HG03039 (cell line): ENCODE data around the gene MT1G.
"Not testable (repeated sequence)": the region's sequence is repeated elsewhere in the genome, so short reads cannot be mapped to it uniquely, and the experiment has no call there.

Source experiments
- ATAC-seq: cut with Tn5 transposase; IDR thresholded peaks from one replicate; pipeline ENCODE4 v1.9.1; 2021; ENCODE audit warnings: mild to moderate bottlenecking, moderate library complexity; ENCODE audit not compliant: unreplicated experiment

The MT1G gene

DNA sequence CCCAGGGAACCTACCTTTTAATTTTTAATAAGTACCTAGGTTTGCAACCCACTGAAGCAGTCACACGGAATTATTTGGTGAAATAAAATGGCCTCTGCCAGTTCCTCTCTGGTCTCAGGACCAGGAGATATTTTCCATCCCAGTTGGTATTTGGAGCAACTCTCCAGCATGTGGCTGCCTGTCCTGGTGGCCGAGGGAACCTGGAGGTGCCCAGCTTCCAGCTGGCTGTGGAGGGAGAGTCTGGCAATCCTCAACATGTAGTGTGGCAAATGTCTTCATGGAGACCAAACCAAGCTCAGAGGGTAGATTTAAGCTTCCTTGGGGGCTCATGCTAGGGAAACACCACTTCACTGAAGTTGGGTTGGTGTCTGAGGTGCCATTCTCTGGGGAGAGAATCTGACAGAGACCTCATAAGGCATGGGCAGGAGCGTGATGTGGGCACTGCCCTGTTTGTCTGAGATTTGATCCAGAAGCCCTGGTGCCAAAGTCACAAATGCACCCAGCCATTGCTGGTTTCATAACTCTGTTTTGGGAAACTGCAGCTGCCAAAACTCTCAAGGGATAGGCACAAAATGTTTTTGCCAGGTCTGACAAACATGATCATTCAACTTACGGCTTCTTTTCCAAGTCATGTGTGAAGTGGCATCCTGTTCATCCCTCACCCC is 17.2 kb upstream of the MT1G start:
- ATAC-seq: no peak

DNA sequence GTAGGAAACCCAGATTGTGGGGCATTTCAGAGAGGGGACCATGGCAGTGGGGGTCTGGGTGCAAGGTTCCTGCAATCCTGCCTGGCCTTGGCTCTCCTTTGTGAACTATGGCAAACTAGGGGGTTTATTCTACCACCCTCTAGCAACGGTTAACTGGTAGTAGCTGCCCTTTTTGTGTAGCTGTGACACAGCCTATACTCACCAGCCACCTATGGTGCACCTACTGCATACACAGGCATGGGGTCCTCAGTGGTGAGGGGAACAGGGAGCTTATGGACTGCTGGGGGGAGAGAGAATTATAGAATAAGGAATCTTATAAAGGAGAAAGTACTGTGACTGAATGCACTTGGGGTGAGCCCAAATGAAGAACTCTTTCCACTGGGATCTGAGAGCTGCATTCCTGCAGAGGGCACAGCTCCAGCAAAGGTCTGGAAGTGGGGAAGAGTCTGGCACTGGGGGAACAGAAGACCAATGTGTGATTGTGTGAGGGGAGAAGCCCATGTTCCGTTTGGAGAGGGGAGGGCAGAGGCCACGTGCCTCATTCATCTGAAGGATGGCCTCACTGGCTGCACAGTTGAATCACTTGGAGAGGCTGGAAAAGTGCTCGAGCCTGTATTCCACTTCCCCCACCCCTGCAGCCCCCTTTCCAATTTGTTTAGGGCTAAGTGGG is 16.5 kb upstream of the MT1G start:
- ATAC-seq: no peak

DNA sequence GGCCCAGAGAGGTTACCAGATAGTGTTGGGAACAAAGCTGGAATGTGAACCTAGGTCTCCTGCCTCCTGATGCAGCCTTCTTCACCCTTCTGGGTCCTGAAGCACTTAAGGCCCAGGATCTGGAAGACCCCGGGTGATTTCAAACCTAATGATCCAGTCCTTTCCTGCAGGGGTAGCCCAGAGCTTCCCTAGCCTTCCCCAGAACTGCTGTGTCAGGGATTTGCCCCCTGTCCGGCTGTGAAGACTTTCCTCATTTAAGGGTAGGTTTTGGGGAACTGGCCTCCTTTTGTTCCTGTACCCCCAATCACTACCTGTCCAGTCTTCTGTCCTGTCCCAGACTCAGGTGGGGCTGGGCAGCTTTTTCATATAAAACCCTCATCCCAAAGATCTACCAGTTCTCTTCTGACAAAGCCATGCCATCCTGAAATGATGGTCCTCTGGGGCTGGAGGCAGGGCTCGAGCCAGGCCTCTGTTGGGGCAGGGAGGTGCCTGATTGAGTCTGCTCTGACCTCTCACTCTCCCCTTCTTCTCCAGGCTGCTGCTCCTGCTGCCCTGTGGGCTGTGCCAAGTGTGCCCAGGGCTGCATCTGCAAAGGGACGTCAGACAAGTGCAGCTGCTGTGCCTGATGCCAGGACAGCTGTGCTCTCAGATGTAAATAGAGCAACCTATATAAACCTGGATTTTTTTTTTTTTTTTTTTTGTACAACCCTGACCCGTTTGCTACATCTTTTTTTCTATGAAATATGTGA is 15.7 kb upstream of the MT1G start:
- no peak for ATAC-seq

DNA sequence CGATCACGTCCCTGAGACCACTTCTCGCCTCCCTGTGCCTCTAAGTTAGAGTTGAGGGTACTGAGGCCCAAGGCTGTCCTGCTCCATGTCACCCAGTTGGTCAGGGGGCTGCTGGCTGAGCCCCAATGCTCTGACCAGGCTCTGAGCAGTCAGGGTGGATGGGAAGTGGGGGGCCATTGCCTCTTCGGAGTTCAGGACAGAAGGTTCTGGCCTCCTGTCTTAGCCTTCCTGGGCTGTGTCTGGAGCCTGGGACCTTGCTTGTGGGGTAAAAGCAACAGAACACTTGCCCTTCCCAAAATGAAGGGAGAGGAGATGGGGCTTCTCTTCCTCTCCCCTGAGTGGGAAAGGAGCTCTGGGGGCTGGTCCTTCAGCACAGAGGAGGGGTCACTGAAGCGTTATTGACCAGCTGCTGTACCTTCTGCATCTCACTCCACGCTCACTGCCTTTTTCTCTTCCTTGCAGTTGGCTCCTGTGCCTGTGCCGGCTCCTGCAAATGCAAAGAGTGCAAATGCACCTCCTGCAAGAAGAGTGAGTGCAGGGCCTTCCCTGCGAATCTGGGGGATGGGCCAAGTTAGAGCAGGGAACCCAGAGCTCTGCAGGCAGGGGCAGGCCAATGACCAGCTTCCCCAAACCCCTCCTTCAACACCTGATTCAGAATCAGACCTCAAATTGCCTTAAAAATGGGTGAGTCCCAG is 15.0 kb upstream of the MT1G start:
- ATAC-seq: no peak

DNA sequence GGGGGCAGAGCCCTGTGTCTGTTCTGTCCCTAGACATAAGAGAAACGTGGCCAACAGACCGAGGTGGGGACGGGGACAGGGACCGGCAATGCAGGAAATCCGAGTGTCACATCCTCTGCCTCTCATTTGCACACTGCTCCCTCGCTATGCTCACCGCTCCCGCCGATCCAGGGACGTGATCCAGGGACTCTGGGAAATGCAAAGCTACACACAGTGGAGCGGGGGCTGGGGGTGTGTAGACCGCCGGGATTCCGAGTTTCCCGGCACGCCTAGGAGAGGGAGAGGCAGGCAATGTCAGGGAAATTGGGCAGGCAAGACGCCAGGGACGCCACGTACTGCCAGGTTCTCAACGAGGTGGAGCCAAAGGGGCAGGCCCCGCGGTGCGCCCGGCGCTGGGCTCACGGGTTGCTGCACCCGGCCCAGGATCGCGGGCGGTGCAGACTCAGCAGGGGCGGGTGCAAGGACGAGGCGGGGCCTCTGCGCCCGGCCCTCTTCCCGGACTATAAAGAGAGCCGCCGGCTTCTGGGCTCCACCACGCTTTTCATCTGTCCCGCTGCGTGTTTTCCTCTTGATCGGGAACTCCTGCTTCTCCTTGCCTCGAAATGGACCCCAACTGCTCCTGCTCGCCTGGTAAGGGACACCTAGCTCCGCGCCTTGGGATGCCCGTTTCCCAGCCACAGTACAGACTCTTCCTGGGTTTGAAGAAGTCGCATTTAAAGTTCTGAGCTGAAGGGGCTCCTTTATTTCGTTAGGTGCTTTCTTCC is 14.3 kb upstream of the MT1G start, which contains the start of gene MT1X:
MT1X (plus strand) TSS at position 532 of the 764 bp plus-strand sequence; CDS start at position 603, 71 bp downstream.
- ATAC-seq: peak; percentile 96

DNA sequence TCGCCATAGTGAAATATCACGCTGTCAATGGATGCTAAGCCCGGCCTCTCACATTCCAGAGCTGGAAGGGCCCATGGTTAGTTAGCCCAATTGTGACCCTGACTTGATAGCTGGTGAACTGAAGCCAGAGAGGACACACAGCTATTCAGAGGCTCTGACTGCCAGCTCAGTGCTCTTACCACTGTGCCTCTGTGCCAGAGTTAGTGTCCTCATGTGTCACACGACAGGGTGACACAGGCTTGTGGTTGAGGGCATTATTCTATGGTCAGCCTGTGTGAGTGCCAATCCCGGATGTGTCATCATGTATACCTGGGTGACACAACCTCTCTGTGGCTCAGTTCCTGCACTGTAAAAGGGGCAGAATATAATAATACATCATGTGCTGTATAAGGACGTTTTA is 12.0 kb upstream of the MT1G start:
- ATAC-seq: no peak

DNA sequence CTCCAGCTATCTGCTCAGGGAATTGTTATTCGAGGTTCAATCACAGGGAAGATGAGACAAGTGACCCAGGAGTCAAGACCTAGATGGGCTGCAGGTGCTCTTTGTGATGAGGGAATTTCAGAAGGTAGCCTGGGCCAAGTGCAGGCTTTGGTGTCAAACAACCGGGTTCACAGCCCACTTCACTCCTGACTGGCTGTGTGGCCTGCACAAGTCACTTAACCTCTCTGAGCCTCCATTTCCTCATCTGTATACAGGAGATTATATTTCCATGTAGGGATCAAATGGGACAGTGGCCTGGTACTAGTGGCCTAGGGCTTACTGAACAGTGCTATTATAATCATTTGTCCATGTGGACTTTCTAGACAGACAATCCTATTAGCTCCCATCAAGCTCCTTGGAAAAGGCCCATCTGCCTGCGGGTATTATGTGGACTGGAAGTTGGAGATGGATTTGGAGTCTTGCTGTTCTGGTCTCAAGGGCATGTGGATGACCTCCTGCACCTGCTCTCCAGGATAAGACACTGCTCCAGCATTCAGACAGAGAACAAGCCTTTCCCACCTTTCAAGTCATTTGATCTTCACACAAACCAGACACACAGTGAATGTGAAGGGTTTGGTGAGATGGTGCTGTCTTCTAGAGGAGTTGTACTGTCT is 11.3 kb upstream of the MT1G start:
- no peak for ATAC-seq

DNA sequence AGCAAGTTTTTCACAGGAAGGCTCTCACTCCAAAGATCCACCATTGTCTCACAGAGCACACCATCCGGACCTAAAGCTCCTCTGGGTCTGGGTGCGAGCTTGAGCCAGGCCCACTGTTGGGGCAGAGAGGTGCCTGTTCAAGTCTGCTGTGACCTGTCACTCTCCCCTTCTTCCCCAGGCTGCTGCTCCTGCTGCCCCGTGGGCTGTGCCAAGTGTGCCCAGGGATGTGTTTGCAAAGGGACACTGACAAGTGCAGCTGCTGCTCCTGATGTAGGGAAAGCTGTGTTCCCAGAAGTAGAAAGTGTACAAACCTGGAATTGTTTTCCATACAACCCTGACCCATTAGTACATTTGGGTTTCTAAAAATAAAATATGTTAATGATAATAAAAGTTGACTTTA is 9.6 kb upstream of the MT1G start:
- no peak for ATAC-seq

DNA sequence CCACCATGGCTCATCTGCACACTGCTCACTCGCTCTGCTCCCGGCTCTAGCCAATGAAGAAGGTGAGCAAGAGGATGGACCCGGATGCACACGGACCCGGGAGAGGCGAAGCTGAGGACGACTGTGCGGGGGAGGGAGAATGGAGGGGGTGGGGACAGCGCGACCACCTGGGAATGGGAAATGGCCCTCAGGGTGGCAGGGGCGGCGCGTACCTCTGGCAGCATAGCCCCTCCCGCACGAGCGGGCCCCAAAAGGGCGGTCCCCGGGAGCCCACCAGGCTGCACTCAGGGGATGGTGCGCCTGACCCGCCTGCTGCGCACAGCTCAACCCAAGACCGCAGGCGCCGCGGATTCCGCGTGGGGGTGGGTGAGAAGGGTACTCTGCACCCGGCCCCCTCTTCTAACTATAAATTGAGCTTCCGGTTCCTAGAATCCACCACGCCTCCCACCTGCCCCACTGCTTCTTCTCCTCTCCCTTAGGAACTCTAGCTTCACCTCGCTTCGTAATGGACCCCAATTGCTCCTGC is 7.9 kb upstream of the MT1G start:
- no peak for ATAC-seq

DNA sequence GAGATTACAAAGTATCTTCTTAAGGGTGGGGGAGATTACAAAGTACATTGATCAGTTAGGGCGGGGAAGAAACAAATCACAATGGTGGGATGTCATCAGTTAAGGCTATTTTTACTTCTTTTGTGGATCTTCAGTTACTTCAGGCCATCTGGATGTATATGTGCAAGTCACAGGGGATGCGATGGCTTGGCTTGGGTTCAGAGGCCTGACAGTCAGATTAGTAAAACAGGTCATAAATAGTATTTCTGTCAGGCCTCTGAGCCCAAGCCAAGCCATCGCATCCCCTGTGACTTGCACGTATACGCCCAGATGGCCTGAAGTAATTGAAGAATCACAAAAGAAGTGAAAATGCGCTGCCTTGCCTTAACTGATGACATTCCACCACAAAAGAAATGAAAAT is 6.7 kb upstream of the MT1G start:
- not testable (repeated sequence) for ATAC-seq

DNA sequence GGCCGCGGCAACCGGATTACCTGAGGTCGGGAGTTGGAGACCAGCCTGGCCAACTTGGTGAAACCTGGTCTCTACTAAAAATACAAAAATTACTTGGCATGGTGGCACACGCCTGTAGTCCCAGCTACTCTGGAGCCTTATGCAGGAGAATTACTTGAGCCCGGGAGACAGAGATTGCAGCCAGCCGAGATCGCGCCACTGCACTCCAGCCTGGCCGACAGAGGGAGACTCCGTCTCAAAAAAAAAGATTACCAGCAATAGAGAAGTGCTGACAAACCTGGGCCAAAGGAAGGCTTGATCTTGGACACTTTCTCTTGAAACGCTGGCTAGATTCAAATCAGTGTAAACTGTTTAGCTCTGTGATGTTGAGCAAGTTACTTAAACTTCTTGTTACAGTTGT is 6.1 kb upstream of the MT1G start:
- no peak for ATAC-seq

DNA sequence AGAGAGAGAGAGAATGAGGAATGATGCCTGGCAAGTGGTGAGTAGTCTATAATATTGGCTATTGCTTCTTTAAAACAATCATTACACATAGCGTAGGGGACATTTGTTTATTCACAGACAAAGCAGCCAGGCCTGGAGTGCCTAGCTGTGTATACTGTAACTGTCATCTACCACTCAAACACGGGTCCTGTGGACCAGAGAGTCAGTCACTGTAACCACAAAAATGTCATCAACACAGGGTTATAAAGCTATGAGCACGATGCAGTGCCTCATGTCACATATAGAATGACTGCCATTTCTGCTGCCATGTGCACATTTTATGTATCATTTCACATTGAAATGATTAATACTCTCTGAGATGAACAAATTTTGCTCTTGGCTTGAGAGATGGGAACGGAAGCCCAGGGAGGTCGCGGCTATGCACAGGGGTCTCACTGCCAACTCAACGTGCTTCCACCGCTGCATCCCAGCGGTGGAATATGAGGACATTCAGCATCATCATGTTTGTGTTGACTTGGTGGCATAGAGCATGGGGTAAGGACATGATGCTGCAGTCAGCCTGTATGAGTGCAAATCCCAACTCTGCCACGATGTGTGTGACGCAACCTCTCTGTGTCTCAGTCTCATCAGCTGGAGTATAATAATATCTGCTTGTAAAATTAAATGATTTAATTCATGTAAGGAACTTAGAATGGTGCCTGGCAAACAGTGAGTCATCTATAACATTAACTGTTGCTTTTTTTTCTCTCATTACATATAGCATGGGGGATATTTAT is 5.1 kb upstream of the MT1G start:
- ATAC-seq: no peak

DNA sequence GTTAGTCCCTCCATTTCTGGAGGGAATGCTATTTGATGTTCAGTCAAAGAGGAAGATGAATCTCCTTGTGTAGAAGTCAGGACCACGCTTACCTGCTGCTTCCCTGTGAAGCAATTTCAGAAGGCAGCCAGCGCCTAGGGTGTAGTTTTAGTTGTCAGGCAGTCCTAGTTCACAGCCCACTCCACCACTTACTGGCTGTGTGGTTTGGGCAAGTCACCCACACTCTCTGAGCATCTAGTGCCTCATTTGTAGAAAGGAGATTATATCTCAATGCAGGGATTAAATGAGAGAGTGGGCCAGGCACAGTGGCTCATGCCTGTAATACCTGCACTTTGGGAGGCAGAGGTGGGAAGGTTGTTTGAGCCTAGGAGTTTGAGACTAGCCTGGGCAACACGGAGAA is 4.3 kb upstream of the MT1G start:
- not testable (repeated sequence) for ATAC-seq

DNA sequence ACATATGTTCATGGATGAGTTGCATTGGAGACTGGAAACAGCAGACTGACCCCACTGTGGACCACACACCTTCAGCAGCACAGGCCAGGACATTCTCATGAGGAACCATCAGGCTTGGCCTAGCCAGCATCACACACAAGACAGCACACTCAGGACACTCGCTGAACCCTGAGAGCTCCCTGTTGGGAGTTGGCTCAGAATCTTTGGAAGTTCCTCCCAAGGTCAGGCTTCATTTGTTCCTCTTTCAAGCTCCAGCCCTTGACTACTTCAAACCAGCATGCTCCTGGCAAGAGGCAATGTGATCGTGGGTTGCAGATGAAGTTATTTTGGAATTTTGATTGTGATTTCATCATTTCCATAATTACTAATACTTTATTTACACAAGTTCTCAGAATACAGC is 3.8 kb upstream of the MT1G start:
- ATAC-seq: not testable (repeated sequence)

DNA sequence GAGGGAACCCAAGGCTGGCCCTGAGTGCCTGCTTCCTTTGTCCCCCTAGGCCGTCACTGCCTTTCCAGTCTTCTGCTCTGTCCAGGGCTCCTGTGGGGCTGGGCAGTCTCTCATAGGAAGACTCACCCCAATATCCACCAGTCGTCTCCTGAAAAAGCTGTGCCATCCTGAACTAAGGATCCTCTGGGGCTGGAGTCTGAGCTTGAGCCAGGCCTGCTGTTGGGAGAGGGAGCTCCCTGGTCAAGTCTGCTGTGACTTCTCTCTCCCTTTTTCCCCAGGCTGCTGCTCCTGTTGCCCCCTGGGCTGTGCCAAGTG is 2.7 kb upstream of the MT1G start:
- no peak for ATAC-seq

DNA sequence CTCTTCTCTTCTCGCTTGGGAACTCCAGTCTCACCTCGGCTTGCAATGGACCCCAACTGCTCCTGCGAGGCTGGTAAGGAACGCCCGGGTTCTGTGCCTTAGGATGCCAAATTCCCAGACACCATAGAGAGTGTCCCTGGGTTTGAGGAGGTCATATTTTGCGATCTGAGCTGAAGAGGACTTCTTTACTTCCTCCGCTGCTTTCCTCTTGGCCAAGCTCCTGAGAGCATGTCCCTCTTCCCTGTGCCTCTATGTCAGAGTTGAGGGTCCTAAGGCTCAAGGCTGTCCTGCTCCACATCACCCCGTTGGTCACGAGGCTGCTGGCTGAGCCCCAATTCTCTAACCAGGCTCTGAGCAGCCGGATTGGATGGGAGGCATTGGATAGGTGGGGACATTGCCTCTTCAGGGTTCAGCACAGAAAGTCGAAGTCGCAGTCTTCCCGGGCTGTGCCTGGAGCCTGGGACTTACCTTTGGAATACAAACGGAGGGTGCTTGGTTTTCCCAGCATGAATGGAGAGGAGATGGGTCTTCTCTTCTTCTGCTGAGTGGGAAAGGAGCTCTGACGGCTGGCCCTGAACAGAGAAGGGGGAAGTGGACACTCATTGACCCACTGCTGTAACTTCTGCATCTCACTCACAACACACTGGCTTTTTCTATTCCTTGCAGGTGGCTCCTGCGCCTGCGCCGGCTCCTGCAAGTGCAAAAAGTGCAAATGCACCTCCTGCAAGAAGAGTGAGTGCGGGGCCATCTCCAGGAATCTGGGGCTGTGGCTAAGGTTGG is 2.2 kb upstream of the MT1G start:
- no peak for ATAC-seq

DNA sequence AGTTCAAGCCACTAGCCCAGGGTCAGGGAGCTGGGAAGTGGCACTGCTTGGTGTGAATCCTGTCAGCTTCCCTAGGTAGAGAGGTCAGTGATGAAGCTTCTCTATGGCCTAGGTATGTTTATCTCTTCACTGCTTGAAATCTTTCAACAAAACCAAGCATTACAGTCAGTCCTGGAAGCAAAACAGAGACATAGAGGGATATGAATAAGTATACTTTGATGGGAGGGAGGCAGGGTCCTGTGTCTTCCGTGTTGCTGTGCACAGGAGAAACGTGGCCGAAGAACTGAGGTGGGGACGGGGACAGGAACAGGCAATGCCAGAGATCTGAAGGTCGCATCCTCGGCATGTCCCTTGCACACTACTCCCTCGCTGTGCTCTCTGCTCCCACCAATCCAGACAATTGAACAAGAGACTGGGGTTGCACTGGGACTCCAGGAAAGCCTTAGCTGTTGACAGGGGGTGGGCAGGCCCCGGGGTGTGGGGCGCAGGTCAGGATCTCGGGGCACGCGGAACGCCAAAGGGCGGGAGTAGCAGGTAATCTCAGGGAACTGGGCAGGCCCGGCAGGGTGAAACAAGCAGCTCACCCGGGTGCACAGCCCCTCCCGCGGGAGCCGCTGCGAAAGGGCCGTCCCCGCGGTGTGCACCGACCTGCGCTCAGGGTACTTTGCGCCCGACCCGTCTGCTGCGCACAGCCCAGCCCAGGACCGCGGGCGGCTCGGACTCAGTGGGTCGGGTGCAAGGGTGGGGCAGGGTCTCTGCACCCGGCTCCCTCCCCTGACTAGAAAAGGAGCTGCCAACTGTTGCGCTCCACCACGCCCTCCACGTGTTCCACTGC is 1.4 kb upstream of the MT1G start, which contains the start of gene MT1H:
MT1H (plus strand) TSS at position 810 of the 835 bp plus-strand sequence. CDS start 71 bp downstream, outside the sequence.
- no peak for ATAC-seq
